ENCODE results near the gene FXYD5. TPM values are rescaled to one million over a fixed set of nuclear protein-coding genes. Genes with fewer than 3 reads are reported as not detected.

Gene FXYD5
- total RNA-seq, 6 experiments from 2014 or later = 5.6 to 23.6 (median 14.2) TPM

DNA sequence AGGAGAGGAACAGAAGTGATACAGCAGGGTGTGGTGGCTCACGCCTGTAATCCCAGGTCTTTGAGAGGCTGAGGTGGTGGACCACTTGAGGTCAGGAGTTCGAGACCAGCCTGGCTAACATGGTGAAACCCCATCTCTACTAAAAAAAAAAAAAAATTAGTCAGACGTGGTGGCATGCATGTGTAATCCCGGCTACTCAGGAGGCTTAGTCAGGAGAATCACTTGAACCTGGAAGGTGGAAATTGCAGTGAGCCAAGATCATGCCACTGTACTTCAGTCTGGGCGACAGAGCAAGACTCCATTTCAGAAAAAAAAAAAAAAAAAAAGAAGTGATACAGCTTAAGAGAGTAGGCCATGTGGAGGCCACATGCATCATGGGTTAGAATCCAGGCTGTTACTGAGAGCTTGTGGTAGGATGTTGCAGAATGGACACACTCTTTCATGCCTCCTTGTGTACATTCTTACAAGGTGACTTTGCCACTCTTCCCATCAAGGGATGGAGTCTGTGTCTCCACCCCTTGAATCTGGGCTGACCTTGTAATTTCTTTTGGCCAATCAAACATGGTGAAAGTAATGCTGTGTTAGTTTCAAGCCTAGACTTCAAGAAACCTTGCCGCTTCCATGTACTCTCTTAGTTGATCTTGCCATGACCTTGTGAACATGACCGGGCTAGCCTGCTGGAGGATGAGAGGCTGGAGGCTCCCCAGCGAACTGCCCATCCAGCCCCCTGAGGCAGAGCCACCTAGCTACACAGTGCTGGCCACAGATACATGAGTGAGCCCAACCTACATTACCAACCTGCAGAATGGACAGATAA, 61.7 kb downstream of the FXYD5 start:
- 68% methylated on average over 6 of the region's 8 CpGs for WGBS (ENCODE audit: insufficient coverage, low coverage, low lambda C conversion rate, missing lambda C conversion rate)
- no peak overlapping the region for H3K27ac ChIP-seq
- intact Hi-C loops (cut with DNase I) = no loop called here
- no peak overlapping the region for H3K4me3 ChIP-seq
- TF ChIP-seq, protein P1, sequence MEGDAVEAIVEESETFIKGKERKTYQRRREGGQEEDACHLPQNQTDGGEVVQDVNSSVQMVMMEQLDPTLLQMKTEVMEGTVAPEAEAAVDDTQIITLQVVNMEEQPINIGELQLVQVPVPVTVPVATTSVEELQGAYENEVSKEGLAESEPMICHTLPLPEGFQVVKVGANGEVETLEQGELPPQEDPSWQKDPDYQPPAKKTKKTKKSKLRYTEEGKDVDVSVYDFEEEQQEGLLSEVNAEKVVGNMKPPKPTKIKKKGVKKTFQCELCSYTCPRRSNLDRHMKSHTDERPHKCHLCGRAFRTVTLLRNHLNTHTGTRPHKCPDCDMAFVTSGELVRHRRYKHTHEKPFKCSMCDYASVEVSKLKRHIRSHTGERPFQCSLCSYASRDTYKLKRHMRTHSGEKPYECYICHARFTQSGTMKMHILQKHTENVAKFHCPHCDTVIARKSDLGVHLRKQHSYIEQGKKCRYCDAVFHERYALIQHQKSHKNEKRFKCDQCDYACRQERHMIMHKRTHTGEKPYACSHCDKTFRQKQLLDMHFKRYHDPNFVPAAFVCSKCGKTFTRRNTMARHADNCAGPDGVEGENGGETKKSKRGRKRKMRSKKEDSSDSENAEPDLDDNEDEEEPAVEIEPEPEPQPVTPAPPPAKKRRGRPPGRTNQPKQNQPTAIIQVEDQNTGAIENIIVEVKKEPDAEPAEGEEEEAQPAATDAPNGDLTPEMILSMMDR (IDR thresholded peaks at IDR 0.05) = no peak
- TF ChIP-seq POLR2A (IDR thresholded peaks at IDR 0.05) = no peak
- no peaks in the 10 kb centered on the region for H3K9me3 ChIP-seq
- no peaks in the 10 kb centered on the region for H3K27me3 ChIP-seq
- H3K4me1 ChIP-seq = no peaks in the 10 kb centered on the region
- DNase-seq = no peak
- no peaks in the 10 kb centered on the region for H3K36me3 ChIP-seq
- no peak for ATAC-seq

DNA sequence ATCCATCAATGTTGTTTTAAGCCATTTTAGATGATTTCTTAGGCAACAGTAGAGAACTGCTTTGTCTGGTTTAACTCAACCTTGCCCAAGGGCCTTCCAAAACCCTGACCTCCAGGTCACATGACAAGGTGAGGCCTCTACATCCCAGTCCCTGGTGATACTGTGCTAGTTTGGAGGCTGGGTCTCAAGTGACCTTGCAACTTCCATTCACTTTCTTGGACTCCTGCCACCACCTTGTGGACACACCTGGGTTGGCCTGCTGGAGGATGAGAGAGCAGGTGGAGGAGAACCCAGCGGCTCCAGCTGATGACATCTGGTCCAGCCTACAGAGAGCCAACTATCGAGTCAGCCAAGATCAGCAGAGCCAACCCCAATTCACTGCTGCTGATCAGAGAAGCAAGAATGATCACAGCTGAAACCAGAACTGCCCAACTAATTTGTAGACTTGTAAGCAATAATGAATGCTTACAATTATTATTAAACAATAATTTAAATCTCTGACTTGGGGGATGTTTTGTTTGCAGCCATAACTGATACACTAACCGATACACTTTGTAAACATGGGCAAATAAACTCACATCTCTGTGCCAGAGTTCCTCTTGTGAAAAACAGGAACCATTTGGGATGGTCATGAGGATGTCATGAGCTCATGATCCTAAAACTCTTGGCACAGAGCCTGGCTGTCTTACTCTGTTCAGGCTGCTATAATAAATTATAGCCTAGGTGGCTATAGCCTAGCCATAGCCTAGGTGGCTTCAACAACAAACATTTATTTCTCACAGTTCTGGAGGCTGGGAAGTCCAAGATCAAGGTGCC, 62.5 kb downstream of the FXYD5 start:
- Histone ChIP-seq H3K9me3 (no peaks in the 10 kb centered on the region), H3K4me3 (no peak overlapping the region), H3K27ac (no peak overlapping the region), H3K27me3 (no peaks in the 10 kb centered on the region), H3K36me3 (no peaks in the 10 kb centered on the region), H3K4me1 (no peaks in the 10 kb centered on the region)
- DNase-seq (no peak), ATAC-seq (peak in 3 of 4 donors; percentile 26 to 48 (median 41))
- intact Hi-C loops (cut with DNase I) = no loop called here
- 33% methylated on average over 2 of the region's 3 CpGs for WGBS (ENCODE audit: insufficient coverage, low coverage, low lambda C conversion rate, missing lambda C conversion rate)
- no peak for TF ChIP-seq POLR2A (IDR thresholded peaks at IDR 0.05)

DNA sequence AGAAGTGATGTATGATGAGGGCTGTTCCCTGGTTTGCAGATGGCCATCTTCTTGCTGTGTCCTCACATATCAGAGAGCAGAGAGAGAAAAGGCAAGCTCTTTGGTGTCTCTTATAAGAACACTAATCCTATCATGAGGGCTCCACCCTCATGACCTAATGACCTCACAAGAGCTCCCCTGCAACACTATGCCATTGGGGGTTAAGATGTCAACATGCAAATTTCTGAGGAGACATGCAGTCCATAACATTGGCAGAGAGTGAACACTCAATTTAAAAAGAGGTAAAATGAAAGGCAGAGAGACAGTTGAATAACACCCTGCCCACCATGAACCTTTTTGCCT, 63.1 kb downstream of the FXYD5 start:
- DNase-seq = no peak
- no peaks in the 10 kb centered on the region for H3K9me3 ChIP-seq
- no peaks in the 10 kb centered on the region for H3K36me3 ChIP-seq
- TF ChIP-seq, protein P1 (IDR thresholded peaks at IDR 0.05) = no peak
- TF ChIP-seq POLR2A (IDR thresholded peaks at IDR 0.05) = no peak
- no peaks in the 10 kb centered on the region for H3K4me1 ChIP-seq
- no peak for ATAC-seq
- H3K4me3 ChIP-seq = no peak overlapping the region
- intact Hi-C loops (cut with DNase I) = no loop called here
- no peaks in the 10 kb centered on the region for H3K27me3 ChIP-seq
- no peak overlapping the region for H3K27ac ChIP-seq

DNA sequence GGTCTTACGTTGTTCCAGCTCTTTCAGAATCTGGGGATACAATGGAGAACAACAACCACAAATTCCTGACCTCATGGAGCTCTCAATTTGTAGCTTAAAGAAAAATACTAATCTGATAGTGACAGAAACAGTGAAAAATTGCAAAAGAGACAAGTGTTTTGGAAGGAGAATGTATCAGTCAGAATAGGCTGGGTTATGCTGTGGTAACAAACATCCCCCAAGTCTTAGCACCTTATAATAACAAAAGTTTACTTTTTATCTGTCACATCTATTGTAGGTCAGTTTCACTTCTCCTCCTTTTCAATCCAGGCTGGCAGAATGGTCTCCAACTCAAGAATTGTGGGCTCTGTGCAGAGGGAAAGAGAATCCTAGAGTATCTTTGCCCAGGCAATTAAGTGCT, 64.5 kb downstream of the FXYD5 start:
- Histone ChIP-seq H3K36me3 (no peaks in the 10 kb centered on the region), H3K9me3 (no peaks in the 10 kb centered on the region), H3K4me3 (no peak overlapping the region), H3K27me3 (no peaks in the 10 kb centered on the region), H3K27ac (no peak overlapping the region), H3K4me1 (no peaks in the 10 kb centered on the region)
- ATAC-seq (no peak), DNase-seq (no peak)
- no peak for TF ChIP-seq POLR2A (IDR thresholded peaks at IDR 0.05)
- TF ChIP-seq, protein P1 (IDR thresholded peaks at IDR 0.05) = no peak
- intact Hi-C loops (cut with DNase I) = no loop called here
- 78% methylated on average over 1 of the region's 1 CpG for WGBS (ENCODE audit: insufficient coverage, low coverage, low lambda C conversion rate, missing lambda C conversion rate)

Small RNA genes within 50 kb of the gene (small RNA-seq; reads per million reads assigned to genes)
- gene AC020907.2 = 0 reads per million in 2 experiments

Other genes with a start within 250 kb of the FXYD5 start
- gene ZNF30, start 227.8 kb upstream of the FXYD5 start, total RNA-seq = 1 to 10 TPM in 4 of 6 experiments, under 1 TPM in 2; 0.95 to 4.0 (median 1.4) TPM
- gene ZNF792, start 190.5 kb upstream of the FXYD5 start, total RNA-seq = 1 to 10 TPM; 2.6 to 3.8 (median 3.2) TPM
- gene GRAMD1A, start 154.4 kb upstream of the FXYD5 start, total RNA-seq = 10 to 100 TPM; 10.4 to 34.8 (median 15.4) TPM
- 1 to 10 TPM; 2.6 to 4.9 (median 3.6) TPM for gene SCN1B, start 124.3 kb upstream of the FXYD5 start, total RNA-seq
- 100 to 1,000 TPM; 285 to 486 (median 374) TPM for gene HPN, start 113.0 kb upstream of the FXYD5 start, total RNA-seq
- gene FXYD3, start 38.9 kb upstream of the FXYD5 start, total RNA-seq = 1 to 10 TPM in 1 of 6 experiments, not detected in 5; 1.0 TPM
- gene LGI4, start 19.7 kb upstream of the FXYD5 start, total RNA-seq = 1 to 10 TPM in 5 of 6 experiments, under 1 TPM in 1; 0.99 to 2.0 (median 1.5) TPM
- 100 to 1,000 TPM in 4 of 6 experiments, 10 to 100 TPM in 2; 38.9 to 263 (median 140) TPM for gene FXYD1, start 15.9 kb upstream of the FXYD5 start, total RNA-seq
- under 1 TPM in 1 of 6 experiments, not detected in 5; 0.49 TPM for gene FXYD7, start 11.5 kb upstream of the FXYD5 start, total RNA-seq
- gene FAM187B, start 74.0 kb downstream of the FXYD5 start, total RNA-seq = not detected
- gene LSR, start 94.3 kb downstream of the FXYD5 start, total RNA-seq = 100 to 1,000 TPM in 4 of 6 experiments, 10 to 100 TPM in 2; 96.6 to 138 (median 112) TPM
- 10 to 100 TPM; 65.4 to 78.5 (median 75.7) TPM for gene USF2, start 114.2 kb downstream of the FXYD5 start, total RNA-seq
- gene HAMP, start 127.8 kb downstream of the FXYD5 start, total RNA-seq = 100 to 1,000 TPM in 2 of 6 experiments, 10 to 100 TPM in 3, under 1 TPM in 1; 0.86 to 146 (median 65.3) TPM
- gene MAG, start 137.4 kb downstream of the FXYD5 start, total RNA-seq = under 1 TPM in 1 of 6 experiments, not detected in 5; 0.40 TPM
- gene CD22, start 174.5 kb downstream of the FXYD5 start, total RNA-seq = 1 to 10 TPM in 3 of 6 experiments, under 1 TPM in 3; 0.39 to 1.3 (median 0.96) TPM
- gene FFAR1, start 193.2 kb downstream of the FXYD5 start, total RNA-seq = not detected
- gene FFAR3, start 203.7 kb downstream of the FXYD5 start, total RNA-seq = under 1 TPM in 1 of 6 experiments, not detected in 5; 0.27 TPM
- gene GPR42, start 216.3 kb downstream of the FXYD5 start, total RNA-seq = not detected

All from right lobe of liver (tissue), 6 donors.